RPMI7951 (cell line): Measurements from ENCODE around the gene EML1. TPM values are rescaled to one million over a fixed set of nuclear protein-coding genes. Genes with fewer than 3 reads are reported as not detected.

Source experiments
- DNase-seq: peaks from one replicate; pipeline ENCODE4 v3.0.0-alpha.2; 2012; ENCODE audit warnings: low read depth
- total RNA-seq: library from RNA; depleted of rRNA; stranded (reverse); fragments of >200 nt; shearing (Covaris generic); gene quantifications from 2 replicates; pipeline ENCODE4 v1.2.3, GENCODE V29; 2014

Gene EML1
- total RNA-seq, 1 experiment from 2014 or later, result 8.2 TPM

DNA sequence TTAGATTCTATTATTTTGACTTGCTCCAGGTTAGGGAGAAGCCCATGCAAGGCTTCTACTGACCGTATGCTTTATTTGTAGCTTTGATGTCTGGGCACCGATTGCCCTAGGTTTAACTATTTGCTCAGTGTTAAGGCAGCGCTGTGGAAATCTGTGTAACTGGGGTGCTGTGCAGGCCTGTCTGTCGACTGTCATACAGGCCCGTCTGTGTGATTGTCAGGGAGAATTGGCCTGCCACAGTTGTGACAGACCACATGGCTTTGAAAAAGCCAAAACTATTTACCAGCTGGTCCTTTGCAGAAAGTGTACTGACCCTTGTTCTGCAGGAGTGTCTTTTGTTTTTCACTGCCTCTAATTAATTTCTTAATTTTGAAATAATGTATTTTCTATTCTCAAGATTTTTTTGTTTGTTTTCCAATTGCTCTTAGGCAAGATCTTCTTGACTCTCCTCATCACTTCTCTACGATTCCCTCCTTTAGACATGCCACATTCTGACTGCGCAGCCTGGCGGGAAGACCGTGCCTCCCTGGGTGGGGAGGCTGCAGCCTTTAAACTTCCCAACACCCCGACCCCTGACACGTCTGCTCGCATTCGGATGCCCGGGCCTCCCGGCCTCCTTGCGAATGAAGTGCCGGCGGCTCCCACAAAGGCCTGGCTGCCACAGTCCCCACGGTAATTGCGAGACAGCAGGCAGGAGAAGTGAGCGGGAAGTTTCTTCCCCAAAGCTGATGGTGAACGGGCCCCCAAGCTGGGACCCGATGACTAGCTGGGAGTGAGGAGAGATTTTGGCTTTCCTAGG lies 173.0 kb downstream of the EML1 start:
- no peak for DNase-seq

DNA sequence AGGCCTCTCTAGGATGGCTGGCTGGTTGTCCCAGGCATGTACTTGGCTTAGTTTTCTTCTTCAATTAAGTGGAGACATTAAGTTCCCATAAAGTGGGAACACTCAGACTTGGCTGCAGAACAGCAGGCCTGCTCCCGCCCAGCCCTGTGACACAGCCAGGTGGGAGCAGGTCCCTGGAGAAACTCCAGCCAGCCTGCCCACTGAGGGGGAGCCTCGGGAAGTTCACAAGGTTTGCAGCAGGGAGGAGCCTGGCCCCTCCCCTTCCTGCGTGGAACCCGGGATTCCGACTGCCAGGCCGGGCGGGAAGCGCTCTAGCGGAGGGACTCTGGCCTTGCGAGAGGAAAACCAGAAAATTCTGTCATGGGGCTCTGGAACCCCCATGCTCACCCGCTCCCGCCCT lies 173.7 kb downstream of the EML1 start:
- DNase-seq, result no peak

DNA sequence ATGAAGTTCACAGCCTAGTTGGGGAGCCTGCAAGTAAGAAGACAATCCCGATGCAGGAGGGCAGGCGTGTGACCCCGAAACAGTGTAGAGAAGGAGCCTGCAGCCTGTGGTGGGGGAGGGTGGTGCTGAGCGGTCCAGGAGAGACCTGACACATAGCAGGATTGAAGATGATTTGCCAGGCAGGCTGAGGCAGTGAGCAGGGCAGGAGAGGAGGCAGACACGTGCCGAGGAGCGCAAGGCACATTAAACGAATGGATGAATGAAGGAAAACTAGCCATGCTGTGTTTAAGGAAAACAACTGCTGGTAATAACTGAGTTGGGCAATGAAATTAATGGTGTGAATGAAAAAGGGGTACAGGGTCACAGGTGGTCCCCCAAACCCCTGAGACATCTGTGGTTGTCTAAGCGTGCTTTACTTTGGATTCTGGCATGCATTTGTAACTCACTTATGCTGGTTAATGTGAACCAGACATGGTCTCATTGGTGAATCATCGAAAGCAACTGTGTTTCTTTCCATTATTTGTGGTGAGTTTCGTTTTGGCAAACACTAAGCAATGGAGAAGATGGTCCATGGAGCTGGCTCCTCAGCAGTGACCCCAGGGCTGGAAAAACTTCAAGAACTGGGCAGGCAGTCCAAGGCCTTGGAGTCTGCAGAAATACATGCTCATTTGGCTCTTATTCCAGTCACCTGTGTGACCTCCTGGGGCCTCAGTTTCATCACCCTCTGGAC lies 175.1 kb downstream of the EML1 start:
- peak; percentile 74 for DNase-seq

DNA sequence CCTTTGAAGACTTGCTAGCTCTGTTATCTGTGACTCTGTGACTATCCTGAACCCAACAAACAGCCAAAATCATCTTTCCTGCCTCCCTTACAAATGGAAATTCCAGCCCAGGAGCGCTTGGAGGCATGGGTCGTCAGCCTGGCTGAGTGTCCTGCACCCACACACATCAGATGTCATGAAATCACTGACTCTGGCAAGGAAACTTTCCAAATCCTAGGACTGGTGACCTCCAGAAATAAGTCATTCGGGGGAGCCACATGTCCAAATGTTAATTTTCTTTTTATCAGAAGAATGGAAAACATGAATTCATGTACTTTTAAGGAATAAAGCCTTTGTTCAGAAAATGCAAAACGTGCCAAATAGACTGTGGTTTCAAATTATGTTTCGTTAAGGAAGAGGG lies 175.7 kb downstream of the EML1 start:
- peak; percentile 43 for DNase-seq

DNA sequence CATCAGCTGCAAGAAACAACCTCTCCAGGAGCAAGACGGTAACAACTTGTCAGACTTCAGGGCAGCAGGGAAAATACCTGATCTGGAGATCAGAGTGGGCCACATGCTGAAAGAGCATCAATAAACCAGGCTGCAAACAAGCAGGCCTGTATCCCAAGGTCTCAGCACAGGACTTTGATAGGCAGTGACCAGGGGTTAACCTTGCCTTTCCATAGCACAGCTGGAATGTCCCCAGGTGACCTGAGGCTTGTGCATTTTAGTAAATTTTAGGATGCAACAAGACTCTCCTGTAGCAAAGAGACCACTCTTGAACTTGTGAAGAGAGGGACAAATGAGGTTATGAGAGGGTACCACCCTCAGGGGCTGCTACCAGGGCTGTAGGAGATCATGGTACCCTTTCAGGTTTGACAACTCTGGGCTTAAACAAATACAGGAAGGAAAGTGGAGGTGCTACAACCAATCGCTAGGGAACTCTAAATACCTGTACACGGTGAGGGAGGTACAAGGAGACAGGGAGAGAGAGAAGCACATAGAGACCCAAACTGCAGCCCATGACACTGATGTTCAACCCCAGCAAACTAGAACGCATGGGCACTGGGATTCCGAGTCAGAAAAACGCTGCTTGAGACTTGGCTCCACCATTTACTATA lies 176.6 kb downstream of the EML1 start:
- DNase-seq, result no peak

DNA sequence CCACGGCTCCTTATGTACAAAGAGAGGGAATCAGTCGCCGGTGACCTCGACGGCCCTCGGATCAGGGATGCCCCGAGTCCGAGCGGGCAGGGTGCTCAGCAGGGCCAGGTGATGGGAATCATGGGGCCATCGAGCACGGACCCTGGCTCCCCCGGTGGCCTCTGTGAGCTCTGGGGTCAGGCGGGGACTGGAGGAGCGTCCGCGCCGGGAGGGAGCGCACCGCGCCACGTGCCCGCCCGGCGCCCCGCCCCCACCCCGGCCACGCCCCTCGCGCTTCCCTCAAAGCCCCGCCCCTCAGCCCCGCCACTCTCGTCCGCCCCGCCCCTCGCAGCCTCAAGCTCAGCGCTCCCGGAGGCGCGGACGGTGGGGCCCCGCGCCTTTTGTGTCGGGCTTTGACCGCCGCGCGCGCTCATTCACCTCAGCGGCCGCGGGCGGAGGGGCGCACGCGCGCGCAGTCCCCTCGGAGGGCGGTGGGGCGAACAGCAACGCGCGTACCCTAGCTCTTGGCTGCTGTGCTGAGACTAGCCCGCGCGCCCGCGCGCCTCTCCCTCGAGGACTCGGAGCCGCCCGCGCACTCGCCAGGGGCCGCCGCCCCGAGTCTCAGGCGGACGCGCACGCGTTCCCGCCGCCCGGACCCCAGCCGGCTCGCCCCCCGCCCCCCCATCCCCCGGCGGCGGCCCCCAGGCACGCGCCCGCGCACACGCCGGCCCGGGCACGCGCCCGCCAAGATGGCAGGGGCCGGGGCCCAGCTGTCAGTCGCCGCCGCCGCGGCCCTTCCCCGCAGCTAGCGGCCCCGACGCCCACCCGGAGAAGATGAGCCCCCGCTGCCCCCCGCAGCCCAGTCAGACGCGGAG lies 178.1 kb downstream of the EML1 start:
- peak; percentile 40 for DNase-seq

DNA sequence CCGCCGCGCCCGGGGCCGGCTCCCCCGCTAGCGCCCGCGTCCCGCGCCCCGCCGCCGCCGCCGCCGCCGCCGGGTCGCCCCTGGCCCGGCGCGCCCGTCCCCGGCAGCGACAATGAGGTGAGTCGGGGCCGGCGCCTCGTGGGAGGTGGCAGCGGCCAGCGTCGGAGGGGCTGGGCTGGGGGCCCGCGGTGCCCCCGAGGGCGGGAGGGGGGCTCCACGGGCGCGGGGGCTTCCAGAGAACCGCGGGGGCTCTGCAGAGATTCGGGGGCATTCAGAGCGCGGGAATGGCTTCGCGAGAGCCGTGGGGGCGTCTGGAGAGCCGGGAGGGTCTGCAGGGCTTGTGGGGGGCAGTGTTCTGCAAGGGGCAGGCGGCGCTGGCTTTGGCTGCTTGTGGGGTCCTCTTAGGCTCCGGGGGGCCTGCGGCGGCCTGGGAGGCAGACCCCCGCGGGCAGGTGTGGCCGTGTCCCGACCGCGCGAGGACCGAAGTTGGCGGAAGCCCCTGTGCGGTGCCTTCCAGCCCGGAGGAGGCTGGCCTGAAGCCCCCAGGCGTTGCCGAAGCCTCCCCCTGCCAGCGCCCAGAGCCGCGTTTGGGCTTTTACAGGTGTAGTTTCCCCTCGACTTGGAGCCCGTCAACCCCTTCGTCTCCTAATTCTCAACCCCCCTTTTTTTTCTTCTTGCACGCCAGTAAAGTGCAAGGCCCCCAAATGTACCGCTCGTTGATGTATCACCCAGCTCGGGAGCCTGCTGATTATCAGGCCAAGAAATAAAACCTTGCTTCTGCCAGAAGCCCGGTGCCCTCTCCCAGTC lies 178.9 kb downstream of the EML1 start:
- DNase-seq, result no peak

DNA sequence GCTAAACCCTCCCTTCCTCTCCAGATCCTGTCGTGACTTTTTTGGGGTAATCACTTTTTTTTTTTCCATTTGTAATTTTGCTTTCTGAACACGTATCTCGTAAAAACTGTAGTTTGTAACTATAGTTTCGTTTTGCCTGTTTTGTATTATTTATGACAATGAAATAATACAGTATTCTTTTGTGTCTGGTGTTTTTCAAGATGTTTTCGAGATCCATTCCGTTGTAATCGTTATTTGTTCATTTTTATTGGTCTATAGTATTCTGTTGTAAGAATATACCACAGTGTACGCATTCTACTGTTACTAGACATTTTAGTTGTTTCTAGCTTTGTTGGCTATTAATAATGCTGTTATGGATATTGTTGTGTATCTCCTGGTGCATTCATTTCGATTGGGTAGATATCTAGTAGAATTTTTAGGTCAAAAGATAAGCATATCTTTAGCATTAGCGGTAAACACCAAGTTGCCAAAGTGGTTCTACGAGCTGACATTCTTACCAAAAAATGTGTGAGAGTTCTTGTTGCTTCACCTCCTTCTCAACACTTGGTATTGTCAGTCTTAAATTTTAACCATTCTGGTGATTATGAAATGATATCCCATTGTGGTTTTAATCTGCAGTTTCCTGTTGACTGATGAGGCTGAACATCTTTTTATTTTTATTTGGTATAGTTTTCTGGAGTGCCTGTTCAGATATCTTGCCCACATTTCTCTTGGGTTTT lies 179.7 kb downstream of the EML1 start:
- DNase-seq, result no peak

DNA sequence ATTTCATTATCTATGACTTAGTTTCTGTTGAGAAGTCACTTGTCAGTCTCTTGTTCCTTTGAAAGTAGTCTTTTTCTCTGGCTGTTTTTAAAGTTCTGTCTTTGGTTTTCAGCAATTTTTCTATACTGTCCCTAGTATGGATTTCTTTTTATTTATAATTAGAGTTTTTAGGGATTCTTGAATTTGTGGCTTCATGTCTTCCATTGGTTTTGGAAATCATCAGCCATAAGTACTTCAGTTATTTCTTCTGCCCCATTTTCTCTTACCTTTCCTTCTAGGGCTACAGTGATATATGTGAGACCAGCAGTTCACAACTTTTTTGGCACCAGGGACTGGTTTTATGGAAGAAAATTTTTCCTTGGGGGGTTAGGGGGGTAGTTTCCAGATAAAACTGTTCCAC lies 182.0 kb downstream of the EML1 start:
- DNase-seq, result no peak

DNA sequence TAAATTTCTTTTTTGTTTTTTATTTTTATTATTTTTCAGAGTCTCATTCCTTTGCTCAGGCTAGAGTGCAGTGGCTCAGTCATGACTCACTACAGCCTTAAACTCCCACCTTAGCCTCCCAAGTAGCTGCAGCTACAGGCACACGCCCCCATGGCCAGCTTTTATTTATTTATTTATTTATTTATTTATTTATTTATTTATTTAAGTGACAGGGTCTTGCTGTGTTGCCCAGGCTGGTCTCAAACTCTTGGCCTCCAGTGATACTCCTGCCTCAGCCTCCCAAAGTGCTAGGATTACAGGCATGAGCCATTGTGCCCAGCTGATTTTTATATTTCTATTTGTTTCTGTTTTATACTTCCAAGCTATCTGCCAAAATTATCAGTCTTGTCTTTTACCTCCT lies 182.8 kb downstream of the EML1 start:
- no peak for DNase-seq

DNA sequence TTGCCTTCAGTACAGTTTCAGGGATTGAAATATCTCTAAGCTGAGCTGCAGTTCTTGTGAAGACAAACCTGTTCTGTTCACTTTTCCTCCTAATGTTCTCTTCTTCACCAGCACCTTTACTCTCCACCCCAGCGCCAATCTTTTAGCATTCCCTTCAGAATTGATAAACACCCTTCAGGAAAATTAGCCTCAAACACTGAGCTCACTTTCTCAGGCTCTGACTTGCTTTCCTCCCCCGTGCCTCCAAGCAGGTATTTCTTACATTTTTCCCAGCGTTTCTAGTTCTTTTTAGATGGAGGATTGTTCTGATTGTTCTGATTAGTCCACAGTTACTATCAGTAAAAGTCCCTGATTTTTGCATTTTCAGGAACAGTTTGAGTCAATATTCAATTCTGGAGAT lies 183.5 kb downstream of the EML1 start:
- no peak for DNase-seq

DNA sequence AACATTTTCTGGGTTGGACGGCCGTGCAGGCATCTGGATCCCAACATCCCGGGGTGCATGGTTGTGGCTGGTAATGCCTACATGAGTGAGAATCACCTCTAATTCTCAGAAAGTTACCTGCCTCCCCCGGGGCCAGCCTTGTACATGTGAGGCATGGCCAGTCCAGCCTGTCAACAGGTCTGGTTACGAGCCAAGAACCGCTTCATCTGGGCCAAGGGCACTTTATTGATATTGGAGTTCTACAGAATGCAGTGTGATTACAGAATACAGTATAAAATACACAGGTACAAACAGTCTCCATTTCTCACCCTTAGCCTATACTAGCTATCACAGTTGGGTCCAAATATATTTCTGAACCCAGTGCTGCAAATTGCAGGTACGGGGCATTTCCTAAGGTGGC lies 187.1 kb downstream of the EML1 start:
- no peak for DNase-seq

DNA sequence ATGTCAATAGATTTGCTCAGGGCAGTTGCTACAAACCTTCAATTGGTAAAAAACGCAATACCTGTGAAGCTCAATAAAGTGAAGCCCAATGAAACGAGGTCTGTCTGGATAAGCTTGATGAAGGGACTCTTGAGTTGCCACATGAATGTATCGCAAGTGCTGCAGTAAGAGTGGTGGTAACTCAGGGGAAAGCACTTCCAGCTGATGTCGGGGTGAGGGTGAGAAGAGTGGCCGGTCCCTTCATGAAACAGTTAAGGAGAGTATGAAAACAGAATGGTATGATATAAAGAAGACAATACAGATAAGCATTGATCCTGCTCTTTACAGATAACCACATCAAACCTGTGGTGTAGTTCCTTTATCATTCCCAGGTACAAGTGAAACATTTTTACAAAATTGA lies 188.6 kb downstream of the EML1 start:
- no peak for DNase-seq

DNA sequence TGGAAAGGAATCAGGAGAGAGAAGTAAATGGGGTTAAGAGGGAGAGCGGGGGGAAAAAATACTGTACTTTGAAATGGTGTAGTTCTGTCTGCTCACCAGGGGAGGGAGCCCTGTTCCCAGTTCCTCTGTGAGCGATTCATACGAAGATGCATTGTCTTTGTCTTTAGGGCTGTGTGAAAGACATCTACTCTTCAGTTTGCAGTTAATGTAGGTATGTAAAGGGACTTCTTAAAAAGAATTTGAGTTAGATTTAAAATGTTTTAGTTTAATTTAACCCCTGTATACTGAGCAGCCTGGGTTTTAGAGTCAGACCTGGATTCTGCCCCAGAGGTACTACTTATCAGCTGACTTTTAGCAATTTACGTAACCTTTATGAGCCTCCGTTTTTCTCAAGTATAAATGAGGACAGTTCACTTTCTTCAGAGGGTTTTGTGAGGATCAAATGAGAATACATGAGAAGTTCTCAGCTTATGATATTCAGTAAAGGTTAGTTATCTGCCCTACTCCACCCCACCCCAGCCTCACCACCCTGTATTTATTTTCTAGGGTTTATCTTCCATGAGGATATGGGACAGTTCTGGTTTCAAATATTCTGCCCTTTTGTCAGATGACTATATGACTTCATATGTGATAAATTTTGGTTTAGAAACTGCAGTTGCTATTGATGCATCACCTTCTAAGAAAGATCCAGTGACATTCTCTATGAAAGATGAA lies 189.5 kb downstream of the EML1 start:
- DNase-seq, result peak; percentile 48

DNA sequence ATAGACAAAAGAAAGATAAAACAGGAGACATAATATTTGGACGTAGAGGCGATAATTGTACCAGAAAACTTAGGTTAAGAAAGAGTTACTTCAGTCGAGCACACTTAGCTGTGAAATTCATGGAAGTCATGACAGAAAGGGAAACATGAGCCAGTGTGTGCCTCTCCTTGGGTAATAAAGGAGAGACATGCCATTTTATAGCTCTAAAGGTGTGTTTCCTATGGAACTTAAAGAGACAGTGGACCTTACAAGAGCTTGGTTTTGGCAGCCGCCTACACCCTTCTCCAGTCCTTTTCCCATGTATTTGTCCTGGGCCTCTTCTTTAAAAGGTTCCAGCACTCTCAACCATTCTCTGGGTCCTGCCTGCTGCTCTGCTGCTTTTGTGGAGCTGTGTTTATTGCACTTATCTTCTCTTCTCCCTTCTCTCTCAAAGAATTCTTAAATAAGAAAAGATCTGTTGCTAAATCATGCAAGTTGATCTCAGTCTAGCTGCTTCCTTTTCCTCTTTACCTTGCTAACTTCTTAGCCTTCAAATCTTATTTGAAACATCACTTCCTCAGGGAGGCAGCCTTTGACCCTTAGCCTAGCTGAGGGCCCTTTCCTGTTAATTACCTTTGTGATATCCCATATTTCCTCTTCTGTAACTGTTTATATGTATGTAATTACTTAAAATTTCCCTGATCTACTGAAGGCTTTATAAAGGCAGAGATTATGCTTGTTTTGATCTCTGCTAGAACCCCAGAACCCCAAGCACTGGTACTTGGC lies 190.2 kb downstream of the EML1 start:
- DNase-seq, result no peak

DNA sequence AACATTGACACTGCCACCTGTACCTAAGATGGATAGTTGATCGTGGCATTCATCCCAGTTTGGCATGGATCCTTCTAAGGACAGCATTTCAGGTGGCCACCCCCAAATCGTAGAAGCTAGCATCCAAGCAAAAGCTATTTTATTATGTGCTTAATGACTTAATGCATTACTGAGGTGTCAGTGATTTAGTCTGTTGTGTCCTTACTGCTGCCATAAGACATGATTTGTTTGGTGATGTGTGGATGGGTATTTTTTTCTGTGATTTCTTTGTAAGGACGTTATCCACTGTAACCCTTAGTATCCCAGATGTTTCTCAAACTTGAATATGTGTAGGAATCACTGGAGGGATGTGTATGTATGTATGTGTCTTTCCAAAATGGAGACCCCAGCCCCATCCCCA lies 190.8 kb downstream of the EML1 start:
- DNase-seq, result no peak

DNA sequence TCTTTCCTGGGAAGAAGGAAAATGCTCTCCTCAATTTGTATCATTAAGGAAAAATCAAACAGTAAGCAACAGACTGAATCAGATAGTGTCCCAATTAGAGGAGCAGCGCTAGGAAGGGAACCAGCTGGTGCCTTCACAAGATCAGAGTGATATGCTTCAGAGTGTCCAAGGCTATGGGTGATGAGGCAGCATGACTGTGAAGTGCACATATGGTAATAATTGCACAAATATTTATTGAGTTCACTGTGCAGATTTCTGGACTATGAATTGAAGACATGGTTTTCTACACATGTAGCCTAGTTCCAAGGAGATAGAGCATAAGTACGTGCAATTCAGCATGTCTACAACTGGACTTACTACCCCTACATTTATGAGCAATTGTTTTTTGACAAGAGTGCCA lies 193.2 kb downstream of the EML1 start:
- peak; percentile 51 for DNase-seq

DNA sequence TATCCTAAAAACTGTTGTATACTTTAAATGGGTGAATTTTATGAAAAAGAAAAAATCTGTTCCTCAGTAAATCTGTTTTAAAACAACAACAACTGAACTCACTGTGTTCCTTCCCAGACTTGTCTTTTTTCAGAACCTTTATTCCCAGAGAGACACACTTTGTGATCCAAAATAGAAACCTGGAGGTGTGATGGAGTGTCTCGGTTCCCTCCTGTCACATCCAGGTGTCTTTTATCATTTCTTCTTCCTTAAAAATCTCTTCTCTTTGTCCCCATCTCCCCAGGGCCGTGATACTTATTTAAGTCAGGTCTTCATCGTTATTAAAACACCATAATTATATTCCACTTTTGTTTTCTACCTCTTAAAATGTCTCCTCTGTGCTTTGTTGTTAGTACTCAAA lies 195.8 kb downstream of the EML1 start:
- DNase-seq, result no peak
